Activated CD4-positive, alpha-beta T cell treated with anti-CD3 and anti-CD28 coated beads for 4 hours (primary cell): ENCODE measurements around the gene HECTD1.
"Not testable (repeated sequence)": the region's sequence is repeated elsewhere in the genome, so short reads cannot be mapped to it uniquely, and the experiment has no call there.

Source experiments
- DNase-seq, 2 donors: peaks; one replicate each; pipeline ENCODE4 v3.0.0-alpha.2; 2020

Gene HECTD1

GRCh38 chr14:31138301-31138700 lies 69.3 kb downstream of the HECTD1 start:
- no peak for DNase-seq

- DNase-seq: no peak
Observed at GRCh38 chr14:31137214-31137889, 70.2 kb downstream of the HECTD1 start.

GRCh38 chr14:31133133-31133532 lies 74.5 kb downstream of the HECTD1 start:
- DNase-seq: no peak

- no peak for DNase-seq
Observed at GRCh38 chr14:31128601-31129526, 78.7 kb downstream of the HECTD1 start.

GRCh38 chr14:31127690-31128089 lies 79.9 kb downstream of the HECTD1 start:
- DNase-seq: no peak

- DNase-seq: no peak
Observed at GRCh38 chr14:31126680-31127079, 80.9 kb downstream of the HECTD1 start.

GRCh38 chr14:31125231-31125630 lies 82.4 kb downstream of the HECTD1 start:
- no peak for DNase-seq

GRCh38 chr14:31124197-31124596 lies 83.4 kb downstream of the HECTD1 start:
- no peak for DNase-seq

GRCh38 chr14:31122921-31123320 lies 84.7 kb downstream of the HECTD1 start:
- no peak for DNase-seq

GRCh38 chr14:31122098-31122611 lies 85.4 kb downstream of the HECTD1 start:
- DNase-seq: no peak

GRCh38 chr14:31118892-31119291 lies 88.7 kb downstream of the HECTD1 start:
- DNase-seq: no peak

- no peak for DNase-seq
Observed at GRCh38 chr14:31113794-31114193, 93.8 kb downstream of the HECTD1 start.

GRCh38 chr14:31110872-31111271 lies 96.7 kb downstream of the HECTD1 start:
- no peak for DNase-seq

GRCh38 chr14:31109257-31109656 lies 98.3 kb downstream of the HECTD1 start:
- DNase-seq: no peak

GRCh38 chr14:31106768-31107167 lies 100.8 kb downstream of the HECTD1 start:
- no peak for DNase-seq

- DNase-seq: no peak
Observed at GRCh38 chr14:31097081-31097480, 110.5 kb downstream of the HECTD1 start.

- DNase-seq: no peak
Observed at GRCh38 chr14:31096255-31096654, 111.3 kb downstream of the HECTD1 start.

- DNase-seq: not testable (repeated sequence)
Observed at GRCh38 chr14:31095817-31096216, 111.8 kb downstream of the HECTD1 start.

GRCh38 chr14:31093884-31094839 lies 113.4 kb downstream of the HECTD1 start:
- not testable (repeated sequence) for DNase-seq

- no peak for DNase-seq
Observed at GRCh38 chr14:31092160-31092708, 115.4 kb downstream of the HECTD1 start.

GRCh38 chr14:31090883-31091764 lies 116.5 kb downstream of the HECTD1 start:
- no peak for DNase-seq
